Lung (tissue), 12 donors: ENCODE data around the gene NLRP9. TPM values are rescaled to one million over a fixed set of nuclear protein-coding genes. Genes with fewer than 3 reads are reported as not detected.

Experiments
- ATAC-seq: fragments of 200-7000 bp; cut with Tn5 transposase; one replicate; pipeline ENCODE4 v1.9.1; 2020; ENCODE audit warnings: moderate number of reproducible peaks; ENCODE audit not compliant: insufficient read depth, low FRiP score
- DNase-seq, 3 donors: peaks; one replicate each; pipeline ENCODE4 v3.0.0-alpha.2; 2013 to 2017
- H3K27ac ChIP-seq, 2 donors: one replicate each; pipeline ENCODE4 v1.5.1; 2013; ENCODE audit warnings: mild to moderate bottlenecking in 2 of 2, moderate library complexity in 2 of 2, control low read depth in 1 of 2, inconsistent platforms in 1 of 2, low read depth in 1 of 2, low read length in 1 of 2
- H3K27me3 ChIP-seq, 3 donors: one replicate each; pipeline ENCODE4 v1.5.1; 2013; ENCODE audit warnings: low read length in 2 of 3; ENCODE audit not compliant: control insufficient read depth in 3 of 3, insufficient read depth in 3 of 3
- H3K36me3 ChIP-seq, 4 donors: one replicate each; pipeline ENCODE4 v1.5.1; 2013; ENCODE audit warnings: low read length in 4 of 4, mild to moderate bottlenecking in 1 of 4, moderate library complexity in 1 of 4; ENCODE audit not compliant: control insufficient read depth in 4 of 4, insufficient read depth in 4 of 4
- H3K4me1 ChIP-seq, 5 donors: one replicate each; pipeline ENCODE4 v1.5.1; 2013; ENCODE audit warnings: low read length in 5 of 5, mild to moderate bottlenecking in 2 of 5, moderate library complexity in 1 of 5; ENCODE audit not compliant: control insufficient read depth in 5 of 5, insufficient read depth in 5 of 5
- H3K4me3 ChIP-seq: one replicate; pipeline ENCODE4 v1.5.1; 2013; ENCODE audit warnings: mild to moderate bottlenecking, control low read depth, moderate library complexity
- H3K9ac ChIP-seq, 2 donors: one replicate each; pipeline ENCODE4 v1.5.1; 2013; ENCODE audit warnings: low read length in 2 of 2, control low read depth in 1 of 2; ENCODE audit not compliant: insufficient read depth in 1 of 2
- H3K9me3 ChIP-seq, 4 donors: one replicate each; pipeline ENCODE4 v1.5.1; 2013; ENCODE audit warnings: low read length in 3 of 4, mild to moderate bottlenecking in 1 of 4, moderate library complexity in 1 of 4; ENCODE audit not compliant: control insufficient read depth in 4 of 4, insufficient read depth in 3 of 4
- CTCF ChIP-seq: IDR thresholded peaks from 2 replicates; pipeline ENCODE4 v1.5.1; 2012; ENCODE audit warnings: mild to moderate bottlenecking; ENCODE audit errors: control extremely low read depth, extremely low read depth
- WGBS, 2 donors: extraction: QIAGEN DNeasy Blood & Tissue Kit; methylation state at CpG; one replicate each; pipeline ENCODE4 v1.1.7; 2013; 5-methylcytosine and 5-hydroxymethylcytosine counted together
- polyA plus RNA-seq, 2 donors: library from polyadenylated mRNA; stranded (reverse); fragments of 200-250 nt; gene quantifications; one replicate each; pipeline ENCODE4 v1.2.1, GENCODE V29; 2013
- total RNA-seq, 2 donors: library from RNA; depleted of rRNA in 1 of 2; stranded (reverse); fragments of >200 nt in 1 of 2; gene quantifications; one replicate each; pipeline ENCODE4 v1.2.1, GENCODE V29; 2014 to 2021
- donor health status: control.
- donor health status: control.
- donor health status: Bipolar disorder and iron deficiency.
- donor health status: healthy.
- donor health status: DM: yes; HTN: yes; CAD: no.

The NLRP9 gene
- total and polyA plus RNA-seq, 4 donors = not detected

GRCh38 chr19:55667958-55668357 is 70.2 kb downstream of the NLRP9 start:
- DNase-seq (no peak), ATAC-seq (no peak)
- no peak overlapping the region for H3K9ac ChIP-seq
- no peaks in the 10 kb centered on the region for H3K9me3 ChIP-seq
- H3K4me1 ChIP-seq = peaks cover 0 to 2% (median 0%) of the 10 kb centered on the region in 5 donors
- no peak overlapping the region for H3K4me3 ChIP-seq
- no peak for TF ChIP-seq CTCF
- H3K36me3 ChIP-seq = peaks cover 18 to 76% (median 50%) of the 10 kb centered on the region in 4 donors
- WGBS, 2 donors = 83 to 95% methylated on average over 11 of the region's 11 CpGs
- no peaks in the 10 kb centered on the region for H3K27me3 ChIP-seq
- H3K27ac ChIP-seq = no peak overlapping the region

GRCh38 chr19:55667511-55667910 is 70.7 kb downstream of the NLRP9 start:
- Histone ChIP-seq H3K36me3 (peaks cover 18 to 81% (median 53%) of the 10 kb centered on the region in 4 donors), H3K27ac (no peak overlapping the region), H3K4me3 (no peak overlapping the region), H3K9ac (no peak overlapping the region), H3K27me3 (no peaks in the 10 kb centered on the region), H3K4me1 (peaks cover 0 to 2% (median 0%) of the 10 kb centered on the region in 5 donors), H3K9me3 (no peaks in the 10 kb centered on the region)
- no peak for TF ChIP-seq CTCF
- 92 to 94% methylated on average over 12 of the region's 12 CpGs for whole genome bisulfite sequencing, 2 donors
- DNase-seq = no peak
- no peak for ATAC-seq

- no peak for DNase-seq
Measured at GRCh38 chr19:55667006-55667381, 71.2 kb downstream of the NLRP9 start.

More at GRCh38 chr19:55667006-55667381, 71.2 kb downstream of the NLRP9 start:
- WGBS, 2 donors = 81 to 99% methylated on average over 4 of the region's 4 CpGs
- Histone ChIP-seq H3K9me3 (no peaks in the 10 kb centered on the region), H3K9ac (no peak overlapping the region), H3K4me1 (peaks cover 0 to 2% (median 0%) of the 10 kb centered on the region in 5 donors), H3K27me3 (no peaks in the 10 kb centered on the region), H3K4me3 (no peak overlapping the region), H3K27ac (no peak overlapping the region), H3K36me3 (peaks cover 18 to 84% (median 53%) of the 10 kb centered on the region in 4 donors)
- TF ChIP-seq CTCF = no peak
- ATAC-seq = no peak
